MM.1S (cell line): ENCODE results near the gene PRELID3B.

Experiments used
- CTCF ChIP-seq: fragments of 300-600 bp; sonication (generic); IDR thresholded peaks from 2 replicates; pipeline ENCODE4 v1.5.1; 2016; ENCODE audit warnings: antibody characterized with exemption, low read length, mixed read lengths
- EZH2 ChIP-seq: fragments of 300-600 bp; sonication (generic); optimal IDR thresholded peaks from 2 replicates; pipeline ENCODE3; 2017; ENCODE audit warnings: low read depth, mild to moderate bottlenecking, antibody characterized with exemption, low read length, mixed read lengths
- EZH2phosphoT487 ChIP-seq: fragments of 300-600 bp; sonication (generic); IDR thresholded peaks from 2 replicates; pipeline ENCODE4 v1.6.1; 2018; ENCODE audit warnings: antibody characterized with exemption, low read length

GRCh38 chr20:58996226-58996611 lies 46.4 kb downstream of the PRELID3B start:
- TF ChIP-seq CTCF (no peak), EZH2 (no peak), EZH2phosphoT487 (no peak)
